ENCODE results near the gene TIMM29. TPM values are rescaled to one million over a fixed set of nuclear protein-coding genes. Genes with fewer than 3 reads are reported as not detected.

The TIMM29 gene
- total RNA-seq, 1 donor from 2014 or later: 50.2 TPM

- H3K4me3 ChIP-seq (ENCODE audit: low read depth, low read length): no peak overlapping the region
- no peak for DNase-seq (ENCODE audit: low read depth)
- TF ChIP-seq, protein P1, sequence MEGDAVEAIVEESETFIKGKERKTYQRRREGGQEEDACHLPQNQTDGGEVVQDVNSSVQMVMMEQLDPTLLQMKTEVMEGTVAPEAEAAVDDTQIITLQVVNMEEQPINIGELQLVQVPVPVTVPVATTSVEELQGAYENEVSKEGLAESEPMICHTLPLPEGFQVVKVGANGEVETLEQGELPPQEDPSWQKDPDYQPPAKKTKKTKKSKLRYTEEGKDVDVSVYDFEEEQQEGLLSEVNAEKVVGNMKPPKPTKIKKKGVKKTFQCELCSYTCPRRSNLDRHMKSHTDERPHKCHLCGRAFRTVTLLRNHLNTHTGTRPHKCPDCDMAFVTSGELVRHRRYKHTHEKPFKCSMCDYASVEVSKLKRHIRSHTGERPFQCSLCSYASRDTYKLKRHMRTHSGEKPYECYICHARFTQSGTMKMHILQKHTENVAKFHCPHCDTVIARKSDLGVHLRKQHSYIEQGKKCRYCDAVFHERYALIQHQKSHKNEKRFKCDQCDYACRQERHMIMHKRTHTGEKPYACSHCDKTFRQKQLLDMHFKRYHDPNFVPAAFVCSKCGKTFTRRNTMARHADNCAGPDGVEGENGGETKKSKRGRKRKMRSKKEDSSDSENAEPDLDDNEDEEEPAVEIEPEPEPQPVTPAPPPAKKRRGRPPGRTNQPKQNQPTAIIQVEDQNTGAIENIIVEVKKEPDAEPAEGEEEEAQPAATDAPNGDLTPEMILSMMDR (conservative IDR thresholded peaks at IDR 0.05; ENCODE audit: low read depth, low read length): no peak
These were observed 40.2 kb upstream of the TIMM29 start for GRCh38 chr19:10888421-10888866.

DNA sequence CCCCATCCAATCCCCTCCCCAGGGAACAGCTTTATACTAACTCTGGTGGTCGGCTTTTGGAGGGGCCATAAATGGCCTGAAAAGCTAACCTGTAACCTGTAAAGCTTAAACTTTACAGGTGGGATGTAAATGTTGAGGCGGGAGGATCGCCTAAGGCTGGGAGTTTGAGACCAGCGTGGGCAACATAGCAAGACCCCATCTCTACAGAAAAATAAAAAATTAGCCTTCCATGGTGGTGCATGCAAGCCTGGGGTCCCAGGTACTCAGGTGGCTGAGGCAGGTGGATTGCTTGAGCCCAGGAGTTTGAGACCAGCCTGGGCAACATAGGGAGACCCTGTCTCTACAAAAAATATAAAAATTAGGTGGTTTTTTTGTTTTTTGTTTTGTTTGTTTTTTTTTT lies 38.7 kb upstream of the TIMM29 start:
- no peak for DNase-seq (ENCODE audit: low read depth)
- TF ChIP-seq, protein P1 (conservative IDR thresholded peaks at IDR 0.05; ENCODE audit: low read depth, low read length): no peak

DNA sequence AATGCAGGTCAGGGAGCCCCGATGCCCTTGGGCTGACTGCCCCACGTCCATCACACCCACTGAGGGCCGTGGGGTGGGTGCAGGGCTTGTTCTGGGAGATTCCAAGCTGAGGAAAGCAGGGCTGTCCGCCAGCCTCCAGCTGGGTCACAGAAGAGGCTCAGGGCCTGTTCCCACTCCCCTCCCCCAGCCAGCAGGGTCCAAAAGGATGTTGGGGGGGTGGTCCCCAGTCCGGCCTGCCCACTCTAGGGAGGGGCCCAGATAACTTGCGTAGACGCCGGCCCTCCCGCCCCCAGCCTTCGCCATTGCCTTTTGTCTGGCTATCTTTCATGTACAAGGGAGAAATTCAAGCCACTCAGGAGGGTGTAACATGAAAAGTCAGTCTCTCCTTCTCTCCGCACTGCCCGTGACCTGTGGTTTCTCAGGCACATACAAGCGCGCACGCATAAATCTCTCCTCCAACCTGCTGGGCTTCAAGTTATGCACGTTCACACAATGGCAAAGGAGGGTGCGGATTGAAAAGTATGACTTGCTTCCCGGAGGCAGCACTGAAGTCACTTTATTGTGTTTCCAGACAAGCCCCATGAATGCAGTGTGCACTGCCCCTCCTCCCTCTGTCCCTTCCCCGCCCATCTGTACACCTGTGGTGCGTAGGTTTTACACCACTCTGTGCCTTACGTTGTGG lies 37.1 kb upstream of the TIMM29 start:
- DNase-seq (ENCODE audit: low read depth): no peak
- TF ChIP-seq, protein P1 (conservative IDR thresholded peaks at IDR 0.05; ENCODE audit: low read depth, low read length): no peak
- H3K4me3 ChIP-seq (ENCODE audit: low read depth, low read length): no peak overlapping the region

More for the DNA sequence above, 38.7 kb upstream of the TIMM29 start:
- H3K4me3 ChIP-seq (ENCODE audit: low read depth, low read length): no peak overlapping the region

DNA sequence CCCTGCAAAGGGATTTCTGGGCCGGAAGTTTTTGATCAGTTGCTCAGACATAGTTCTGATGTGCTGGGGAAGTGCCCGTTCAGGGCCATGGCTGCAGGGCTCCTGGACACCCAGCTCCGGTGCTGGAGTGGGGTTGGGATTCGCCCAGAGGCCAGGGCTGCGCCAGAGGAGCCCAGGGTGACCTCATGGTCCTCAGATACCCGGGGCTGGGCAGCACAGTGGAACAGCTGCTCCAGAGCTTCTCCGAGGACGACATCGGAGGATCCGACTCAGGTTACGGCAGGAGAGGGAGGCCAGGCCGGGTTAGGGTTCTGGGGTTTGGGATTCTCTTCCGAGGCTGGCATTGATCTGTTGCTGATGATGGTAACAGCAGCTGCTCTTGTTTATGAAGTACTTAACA lies 36.4 kb upstream of the TIMM29 start:
- no peak for DNase-seq (ENCODE audit: low read depth)
- H3K4me3 ChIP-seq (ENCODE audit: low read depth, low read length): no peak overlapping the region
- TF ChIP-seq, protein P1 (conservative IDR thresholded peaks at IDR 0.05; ENCODE audit: low read depth, low read length): no peak

- DNase-seq (ENCODE audit: low read depth): no peak
- no peak overlapping the region for H3K4me3 ChIP-seq (ENCODE audit: low read depth, low read length)
- TF ChIP-seq, protein P1 (conservative IDR thresholded peaks at IDR 0.05; ENCODE audit: low read depth, low read length): no peak
These were observed 33.7 kb upstream of the TIMM29 start for GRCh38 chr19:10894911-10895213.

- no peak overlapping the region for H3K4me3 ChIP-seq (ENCODE audit: low read depth, low read length)
- TF ChIP-seq, protein P1 (conservative IDR thresholded peaks at IDR 0.05; ENCODE audit: low read depth, low read length): no peak
- no peak for DNase-seq (ENCODE audit: low read depth)
These were observed 33.2 kb upstream of the TIMM29 start for GRCh38 chr19:10895363-10895762.

DNA sequence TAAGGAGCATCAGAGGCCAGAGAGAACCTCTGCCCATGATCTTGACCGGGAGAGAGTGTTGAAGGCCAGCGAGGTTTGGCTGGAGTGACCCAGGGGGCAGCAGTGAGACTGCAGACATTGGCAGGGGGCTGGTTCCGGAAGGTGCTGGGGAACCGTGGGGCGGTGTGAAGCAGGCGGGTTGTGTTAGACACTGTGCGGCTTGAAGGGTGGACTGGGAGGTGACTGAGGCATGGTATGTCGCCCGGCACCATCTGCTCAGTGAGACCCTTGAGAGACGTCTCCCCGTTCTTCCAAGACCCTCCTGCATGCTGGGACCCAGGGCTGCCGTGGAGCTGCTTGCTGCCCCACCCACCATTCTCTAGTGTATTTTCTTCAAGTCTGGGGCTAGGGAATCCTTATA lies 32.7 kb upstream of the TIMM29 start:
- no peak for DNase-seq (ENCODE audit: low read depth)
- TF ChIP-seq, protein P1 (conservative IDR thresholded peaks at IDR 0.05; ENCODE audit: low read depth, low read length): no peak
- H3K4me3 ChIP-seq (ENCODE audit: low read depth, low read length): no peak overlapping the region
